HUES48 (cell line): ENCODE measurements around the gene GSE1.

Experiments used
- H3K27ac ChIP-seq: one replicate; pipeline ENCODE4 v1.7.0; 2013; ENCODE audit warnings: low read depth, low read length, inconsistent platforms
- H3K27me3 ChIP-seq: 2 replicates; pipeline ENCODE4 v1.6.1; 2013; ENCODE audit warnings: mild to moderate bottlenecking, low read length; ENCODE audit not compliant: control insufficient read depth, insufficient read depth
- H3K36me3 ChIP-seq: 2 replicates; pipeline ENCODE4 v1.6.1; 2013; ENCODE audit warnings: low read length; ENCODE audit not compliant: control insufficient read depth, insufficient read depth
- H3K4me1 ChIP-seq: 2 replicates; pipeline ENCODE4 v1.6.1; 2013; ENCODE audit warnings: mild to moderate bottlenecking, low read length; ENCODE audit not compliant: control insufficient read depth, insufficient read depth
- H3K4me3 ChIP-seq: 2 replicates; pipeline ENCODE4 v1.5.1; 2013; ENCODE audit warnings: mild to moderate bottlenecking, low read depth, low read length
- H3K9ac ChIP-seq: 2 replicates; pipeline ENCODE4 v1.6.1; 2013; ENCODE audit warnings: mild to moderate bottlenecking, low read depth, low read length, moderate library complexity
- H3K9me3 ChIP-seq: 2 replicates; pipeline ENCODE4 v1.6.1; 2013; ENCODE audit warnings: low read length; ENCODE audit not compliant: control insufficient read depth, insufficient read depth

Gene GSE1

DNA sequence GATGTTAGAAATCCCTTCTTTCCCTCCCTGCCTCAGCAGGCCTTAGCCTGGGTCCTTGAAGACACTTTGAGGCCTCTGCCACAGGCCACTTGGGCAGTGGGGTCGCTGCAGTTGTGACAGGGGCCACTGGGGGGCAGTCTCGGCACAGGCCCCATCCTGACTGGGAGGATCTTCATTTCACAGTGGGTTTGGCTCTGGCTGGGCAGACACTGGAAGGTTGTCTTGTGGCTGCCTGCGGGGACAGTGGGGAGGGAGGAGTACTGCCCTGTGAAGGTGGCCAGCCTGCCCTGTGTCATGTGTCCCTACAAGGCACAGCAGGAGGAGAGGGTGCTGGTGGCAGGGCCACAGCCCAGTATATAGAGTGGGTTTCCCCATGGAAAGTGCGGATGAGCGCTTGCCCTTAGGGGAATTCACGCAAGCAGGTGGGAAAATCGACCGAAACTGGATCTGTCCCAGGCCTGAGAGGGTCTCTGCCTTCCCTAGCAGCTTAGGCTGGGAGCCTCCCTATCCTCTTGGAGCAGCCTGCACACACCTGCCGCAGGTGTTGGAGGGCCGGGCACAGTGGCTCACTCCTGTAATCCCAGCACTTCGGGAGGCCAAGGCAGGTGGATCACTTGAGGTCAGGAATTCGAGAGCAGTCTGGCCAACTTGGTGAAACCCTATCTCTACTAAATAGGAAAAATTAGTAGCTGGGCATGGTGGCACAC is 46.8 kb downstream of the GSE1 start:
- no peak overlapping the region for H3K27ac ChIP-seq

GRCh38 chr16:85660843-85661739 is 48.0 kb downstream of the GSE1 start:
- Histone ChIP-seq H3K27me3 (no peaks in the 10 kb centered on the region), H3K27ac (no peak overlapping the region), H3K36me3 (peaks cover 97% of the 10 kb centered on the region), H3K9me3 (no peaks in the 10 kb centered on the region), H3K4me3 (no peak overlapping the region), H3K9ac (no peak overlapping the region), H3K4me1 (no peaks in the 10 kb centered on the region)

More for the DNA sequence above, 46.8 kb downstream of the GSE1 start:
- Histone ChIP-seq H3K9ac (no peak overlapping the region), H3K4me1 (no peaks in the 10 kb centered on the region), H3K9me3 (no peaks in the 10 kb centered on the region), H3K27me3 (no peaks in the 10 kb centered on the region), H3K4me3 (no peak overlapping the region), H3K36me3 (peaks cover 97% of the 10 kb centered on the region)

DNA sequence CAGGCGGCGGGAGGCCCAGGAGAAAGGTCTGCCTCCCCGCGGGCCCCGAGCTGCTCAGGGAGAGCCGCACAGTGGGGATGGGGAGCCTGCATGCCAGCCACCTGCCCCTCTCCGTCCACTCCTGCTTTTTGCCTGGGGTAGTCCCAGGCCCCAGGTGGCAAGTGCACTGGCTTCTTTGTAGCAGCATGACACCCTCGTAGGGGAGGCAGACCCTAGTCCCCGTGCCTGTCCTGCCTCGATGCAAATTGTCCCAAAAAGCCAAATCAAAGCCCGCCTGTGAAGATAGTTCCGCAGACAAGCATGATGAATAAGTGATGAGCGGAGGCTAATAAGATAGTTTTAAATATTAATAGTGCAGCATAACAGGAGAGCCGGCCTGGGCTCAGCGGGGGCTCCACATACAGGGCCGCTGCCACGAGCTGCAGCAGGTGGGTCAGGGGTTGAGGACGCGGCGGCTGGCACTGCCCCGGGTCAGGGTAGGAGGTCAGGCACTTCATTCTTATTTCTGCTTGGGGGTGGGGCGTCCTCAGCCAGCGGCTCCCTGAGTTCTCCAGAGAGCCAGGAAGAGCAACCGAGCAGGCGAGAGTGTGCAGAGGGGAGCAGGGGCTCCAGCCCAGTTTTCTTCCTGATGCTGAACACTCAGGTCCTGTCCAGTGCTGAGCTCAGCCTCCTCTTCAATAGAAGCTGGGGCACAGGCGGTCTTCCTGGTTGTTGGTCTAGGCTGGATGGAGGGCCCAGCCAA is 48.8 kb downstream of the GSE1 start:
- Histone ChIP-seq H3K27ac (no peak overlapping the region), H3K4me1 (no peaks in the 10 kb centered on the region), H3K27me3 (no peaks in the 10 kb centered on the region), H3K36me3 (peaks cover 97% of the 10 kb centered on the region), H3K9ac (no peak overlapping the region), H3K4me3 (no peak overlapping the region), H3K9me3 (no peaks in the 10 kb centered on the region)

- H3K4me1 ChIP-seq: no peaks in the 10 kb centered on the region
- no peak overlapping the region for H3K9ac ChIP-seq
- peaks cover 97% of the 10 kb centered on the region for H3K36me3 ChIP-seq
These were observed 49.3 kb downstream of the GSE1 start for GRCh38 chr16:85662482-85662812.

GRCh38 chr16:85662976-85663830 is 50.1 kb downstream of the GSE1 start:
- Histone ChIP-seq H3K27ac (no peak overlapping the region), H3K4me3 (no peak overlapping the region), H3K4me1 (no peaks in the 10 kb centered on the region), H3K9ac (no peak overlapping the region), H3K27me3 (no peaks in the 10 kb centered on the region), H3K9me3 (no peaks in the 10 kb centered on the region), H3K36me3 (peaks cover 97% of the 10 kb centered on the region)

More at GRCh38 chr16:85662482-85662812, 49.3 kb downstream of the GSE1 start:
- no peak overlapping the region for H3K4me3 ChIP-seq
- no peaks in the 10 kb centered on the region for H3K27me3 ChIP-seq
- no peaks in the 10 kb centered on the region for H3K9me3 ChIP-seq
- no peak overlapping the region for H3K27ac ChIP-seq

DNA sequence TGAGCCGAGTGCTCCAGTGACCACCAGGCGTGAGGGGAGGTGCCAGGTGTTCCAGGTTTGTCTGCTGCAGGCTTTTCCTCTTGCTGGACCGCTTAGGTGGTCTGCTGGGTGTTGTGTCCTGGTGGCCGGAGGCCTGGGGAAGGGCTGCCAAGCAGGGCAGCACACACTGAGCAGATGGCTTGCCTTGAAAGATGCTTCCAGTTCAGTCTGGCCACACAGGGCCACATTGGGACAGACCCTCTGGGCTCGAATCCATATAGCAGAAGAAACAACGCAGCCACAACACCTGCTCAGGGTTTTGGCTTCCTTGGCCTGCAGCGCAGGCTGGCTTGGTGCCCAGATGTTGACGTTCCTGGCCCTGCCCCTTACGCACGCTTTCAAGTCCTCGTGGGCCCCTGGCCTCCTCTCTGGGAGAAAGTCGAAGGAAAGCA is 50.8 kb downstream of the GSE1 start:
- Histone ChIP-seq H3K36me3 (peaks cover 97% of the 10 kb centered on the region), H3K27ac (no peak overlapping the region), H3K9me3 (no peaks in the 10 kb centered on the region), H3K9ac (no peak overlapping the region), H3K4me3 (no peak overlapping the region), H3K27me3 (no peaks in the 10 kb centered on the region), H3K4me1 (no peaks in the 10 kb centered on the region)

DNA sequence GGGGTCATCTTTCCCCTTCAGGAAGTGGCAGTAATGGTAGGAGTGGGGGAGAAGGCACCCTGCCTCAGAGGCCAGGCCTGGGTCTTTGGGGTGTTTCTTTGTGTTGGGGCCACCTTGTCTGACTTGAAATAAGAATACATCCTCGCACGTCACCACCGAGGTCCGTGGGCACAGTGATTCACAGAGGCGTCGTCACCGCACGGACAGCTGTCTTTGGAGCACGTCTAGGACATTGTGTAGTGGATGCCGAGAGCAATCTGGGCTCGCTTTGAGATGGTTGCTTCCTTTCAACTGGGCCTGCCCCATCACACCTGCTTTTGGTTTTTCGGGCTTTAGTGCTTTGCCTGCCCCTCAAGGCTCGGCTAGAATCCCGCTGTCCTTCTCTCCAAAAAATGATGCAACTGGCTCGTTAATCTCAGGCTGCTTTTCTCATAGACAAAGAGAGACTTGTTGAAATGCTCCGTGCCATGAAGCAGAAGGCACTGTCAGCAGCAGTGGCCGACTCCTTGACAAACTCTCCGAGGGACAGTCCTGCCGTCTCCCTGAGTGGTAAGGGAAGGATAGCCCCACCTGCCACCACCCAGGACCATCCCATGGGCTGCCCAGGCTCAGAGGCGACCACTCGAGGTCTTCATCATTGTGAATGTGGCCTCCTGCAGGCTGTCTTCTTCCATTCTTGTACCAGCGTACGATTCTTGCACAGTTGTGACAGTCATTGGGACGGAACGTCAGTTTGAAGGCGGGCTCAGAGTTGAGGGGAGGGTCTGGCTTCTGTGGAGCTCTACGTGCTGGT is 51.7 kb downstream of the GSE1 start:
- no peak overlapping the region for H3K9ac ChIP-seq
- H3K4me1 ChIP-seq: no peaks in the 10 kb centered on the region
- H3K4me3 ChIP-seq: no peak overlapping the region
- no peak overlapping the region for H3K27ac ChIP-seq
- peaks cover 97% of the 10 kb centered on the region for H3K36me3 ChIP-seq
- H3K27me3 ChIP-seq: no peaks in the 10 kb centered on the region
- no peaks in the 10 kb centered on the region for H3K9me3 ChIP-seq

GRCh38 chr16:85665373-85665740 is 52.2 kb downstream of the GSE1 start:
- Histone ChIP-seq H3K27me3 (no peaks in the 10 kb centered on the region), H3K4me1 (no peaks in the 10 kb centered on the region), H3K9ac (no peak overlapping the region), H3K36me3 (peaks cover 97% of the 10 kb centered on the region), H3K27ac (no peak overlapping the region), H3K9me3 (no peaks in the 10 kb centered on the region), H3K4me3 (no peak overlapping the region)

DNA sequence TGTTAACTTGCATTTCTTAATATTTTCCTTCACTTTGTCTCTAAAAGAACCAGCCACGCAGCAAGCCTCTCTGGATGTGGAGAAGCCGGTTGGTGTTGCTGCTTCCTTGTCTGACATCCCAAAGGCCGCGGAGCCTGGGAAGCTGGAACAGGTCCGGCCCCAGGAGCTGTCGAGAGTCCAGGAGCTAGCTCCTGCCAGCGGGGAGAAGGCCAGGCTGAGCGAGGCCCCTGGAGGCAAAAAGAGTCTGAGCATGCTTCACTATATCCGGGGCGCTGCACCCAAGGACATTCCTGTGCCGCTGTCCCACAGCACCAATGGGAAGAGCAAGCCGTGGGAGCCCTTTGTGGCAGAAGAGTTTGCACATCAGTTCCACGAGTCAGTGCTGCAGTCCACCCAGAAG is 52.8 kb downstream of the GSE1 start:
- H3K36me3 ChIP-seq: peaks cover 99% of the 10 kb centered on the region
- H3K4me1 ChIP-seq: no peaks in the 10 kb centered on the region
- H3K9ac ChIP-seq: no peak overlapping the region
- H3K27ac ChIP-seq: no peak overlapping the region
- no peak overlapping the region for H3K4me3 ChIP-seq
- H3K9me3 ChIP-seq: no peaks in the 10 kb centered on the region
- no peaks in the 10 kb centered on the region for H3K27me3 ChIP-seq

GRCh38 chr16:85667261-85667660 is 54.1 kb downstream of the GSE1 start:
- H3K27me3 ChIP-seq: no peaks in the 10 kb centered on the region
- H3K9ac ChIP-seq: no peak overlapping the region
- H3K4me3 ChIP-seq: no peak overlapping the region
- H3K4me1 ChIP-seq: no peaks in the 10 kb centered on the region
- H3K27ac ChIP-seq: no peak overlapping the region
- H3K36me3 ChIP-seq: peaks cover 97% of the 10 kb centered on the region
- H3K9me3 ChIP-seq: no peaks in the 10 kb centered on the region
